GM12865 (cell line): ENCODE results near the gene EGFL6.

Source experiments
- DNase-seq: peaks from one replicate; pipeline ENCODE4 v3.0.0; 2010; ENCODE audit warnings: low read depth
- H3K4me3 ChIP-seq: 2 replicates; pipeline ENCODE4 v1.5.1; 2011; ENCODE audit warnings: mild to moderate bottlenecking, low read depth, low read length, control low read depth
- TF ChIP-seq, protein P1 (sequence below): IDR thresholded peaks from 2 replicates; pipeline ENCODE4 v1.5.1; 2011; ENCODE audit warnings: low read length, control low read depth, low read depth, inconsistent platforms; ENCODE audit not compliant: insufficient read depth; ENCODE audit errors: missing control alignments

The EGFL6 gene

DNA sequence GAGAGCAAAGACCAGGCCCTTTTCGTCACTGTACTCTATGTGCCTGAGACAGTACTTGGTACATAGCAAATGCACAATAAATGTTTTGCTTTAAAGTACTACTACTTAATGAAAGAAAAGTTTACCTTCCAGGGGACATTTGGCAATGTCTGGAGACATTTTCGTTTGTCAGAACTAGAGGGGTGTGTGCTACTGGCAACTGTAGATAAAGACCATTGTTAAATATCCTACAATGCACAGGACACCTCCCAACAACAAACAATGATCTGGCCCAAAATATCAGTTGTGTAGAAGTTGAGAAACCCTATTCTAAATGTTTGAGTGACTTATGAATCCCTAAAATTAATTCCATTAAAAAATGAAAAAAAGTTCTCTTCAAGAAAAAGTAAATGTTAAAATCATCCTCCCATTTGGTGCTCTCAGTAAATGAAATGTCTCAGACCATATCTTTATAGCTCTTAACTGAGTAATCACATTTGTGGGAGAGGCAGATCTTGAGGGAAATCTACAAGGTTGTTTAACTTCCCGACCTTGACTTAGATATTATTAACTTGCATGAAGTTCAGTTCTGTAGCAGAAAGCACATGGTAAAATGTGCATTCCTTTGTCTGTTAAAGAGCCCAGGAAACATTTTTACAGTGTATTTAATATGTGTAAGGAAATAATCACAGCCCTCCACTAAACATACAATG is 18.5 kb downstream of the EGFL6 start:
- no peak for DNase-seq
- TF ChIP-seq, protein P1, sequence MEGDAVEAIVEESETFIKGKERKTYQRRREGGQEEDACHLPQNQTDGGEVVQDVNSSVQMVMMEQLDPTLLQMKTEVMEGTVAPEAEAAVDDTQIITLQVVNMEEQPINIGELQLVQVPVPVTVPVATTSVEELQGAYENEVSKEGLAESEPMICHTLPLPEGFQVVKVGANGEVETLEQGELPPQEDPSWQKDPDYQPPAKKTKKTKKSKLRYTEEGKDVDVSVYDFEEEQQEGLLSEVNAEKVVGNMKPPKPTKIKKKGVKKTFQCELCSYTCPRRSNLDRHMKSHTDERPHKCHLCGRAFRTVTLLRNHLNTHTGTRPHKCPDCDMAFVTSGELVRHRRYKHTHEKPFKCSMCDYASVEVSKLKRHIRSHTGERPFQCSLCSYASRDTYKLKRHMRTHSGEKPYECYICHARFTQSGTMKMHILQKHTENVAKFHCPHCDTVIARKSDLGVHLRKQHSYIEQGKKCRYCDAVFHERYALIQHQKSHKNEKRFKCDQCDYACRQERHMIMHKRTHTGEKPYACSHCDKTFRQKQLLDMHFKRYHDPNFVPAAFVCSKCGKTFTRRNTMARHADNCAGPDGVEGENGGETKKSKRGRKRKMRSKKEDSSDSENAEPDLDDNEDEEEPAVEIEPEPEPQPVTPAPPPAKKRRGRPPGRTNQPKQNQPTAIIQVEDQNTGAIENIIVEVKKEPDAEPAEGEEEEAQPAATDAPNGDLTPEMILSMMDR: no peak
- H3K4me3 ChIP-seq: no peak overlapping the region

DNA sequence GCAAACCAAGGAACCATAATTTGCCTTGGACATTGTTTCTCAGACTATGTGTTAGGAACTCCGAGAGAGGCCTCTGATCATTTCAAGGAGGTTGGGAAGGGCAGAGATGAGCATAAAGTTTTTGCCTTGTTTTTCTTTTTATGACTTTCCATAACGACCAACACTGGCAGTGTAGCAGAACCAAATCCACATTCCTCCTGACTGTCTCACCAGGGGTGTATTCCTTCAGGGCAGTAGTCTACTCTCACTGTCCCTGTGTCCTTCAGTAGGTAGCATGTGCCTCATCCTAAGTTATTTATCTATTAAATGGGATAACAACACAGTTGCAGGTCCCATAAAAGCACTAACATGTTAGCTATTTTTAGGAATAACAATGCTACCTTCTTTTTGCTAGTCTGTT is 20.8 kb downstream of the EGFL6 start:
- DNase-seq: no peak

DNA sequence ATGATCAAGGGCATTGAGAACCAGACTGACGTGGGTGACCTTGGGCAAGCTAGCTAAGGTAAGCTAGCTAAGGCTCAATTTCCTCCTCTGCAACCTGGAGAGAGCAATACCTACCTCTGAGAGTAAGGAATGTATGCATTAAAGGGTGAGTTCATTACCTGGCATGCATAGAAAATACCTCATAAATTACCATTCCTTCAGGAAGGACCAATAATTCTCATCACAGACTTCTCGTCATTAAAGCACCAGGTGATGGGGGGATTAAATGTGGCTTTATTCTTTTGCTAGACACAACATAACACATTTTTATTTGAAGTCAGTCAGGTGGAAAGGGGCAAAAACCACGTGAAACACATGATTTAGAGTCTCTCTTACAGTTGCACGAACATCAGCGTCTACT is 21.5 kb downstream of the EGFL6 start:
- no peak for DNase-seq
- no peak overlapping the region for H3K4me3 ChIP-seq
- TF ChIP-seq, protein P1: no peak

More for the DNA sequence above, 20.8 kb downstream of the EGFL6 start:
- TF ChIP-seq, protein P1: no peak
- no peak overlapping the region for H3K4me3 ChIP-seq

DNA sequence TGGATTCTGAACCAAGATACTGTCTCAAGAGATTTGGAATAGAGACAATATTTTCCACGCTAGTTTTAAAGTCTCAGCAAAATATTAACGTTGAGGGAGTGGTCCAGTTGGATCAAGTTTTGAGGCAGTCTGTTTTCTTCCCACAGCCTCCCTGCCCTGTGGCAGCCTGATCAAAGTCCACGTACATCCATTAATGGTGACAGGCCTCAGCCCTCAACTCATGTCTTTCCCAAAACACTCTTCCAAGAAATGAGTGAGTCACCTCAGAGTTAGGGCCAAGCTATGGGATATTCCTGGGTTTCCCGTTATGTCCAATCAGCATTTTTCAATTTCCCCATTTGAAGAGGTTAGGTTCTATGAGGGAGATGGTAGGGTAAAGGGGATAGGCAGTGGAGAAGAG is 28.5 kb downstream of the EGFL6 start:
- no peak for DNase-seq
- no peak overlapping the region for H3K4me3 ChIP-seq
- TF ChIP-seq, protein P1: no peak

- TF ChIP-seq, protein P1: no peak
- no peak overlapping the region for H3K4me3 ChIP-seq
- DNase-seq: no peak
Observed at GRCh38 chrX:13598877-13599276, 29.5 kb downstream of the EGFL6 start.

DNA sequence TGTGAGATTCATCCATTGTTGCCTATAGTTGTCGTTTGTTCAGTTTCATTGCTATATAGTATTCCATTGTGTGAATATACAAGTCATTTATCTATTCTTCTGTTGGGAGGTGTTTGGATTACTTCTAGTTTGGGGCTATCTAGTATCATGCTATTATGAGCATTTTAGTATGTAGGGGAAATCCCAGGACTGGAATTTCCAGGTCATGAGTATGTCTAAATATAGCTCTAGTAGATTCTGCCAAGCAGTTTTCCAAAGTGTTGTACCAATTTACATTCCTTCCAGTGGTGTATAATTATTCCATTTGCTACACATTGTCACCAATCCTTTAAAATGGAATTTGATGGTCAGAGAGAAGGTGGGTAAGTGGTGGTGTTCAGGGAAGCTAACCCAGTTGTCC is 30.1 kb downstream of the EGFL6 start:
- TF ChIP-seq, protein P1: no peak
- H3K4me3 ChIP-seq: no peak overlapping the region
- DNase-seq: no peak

DNA sequence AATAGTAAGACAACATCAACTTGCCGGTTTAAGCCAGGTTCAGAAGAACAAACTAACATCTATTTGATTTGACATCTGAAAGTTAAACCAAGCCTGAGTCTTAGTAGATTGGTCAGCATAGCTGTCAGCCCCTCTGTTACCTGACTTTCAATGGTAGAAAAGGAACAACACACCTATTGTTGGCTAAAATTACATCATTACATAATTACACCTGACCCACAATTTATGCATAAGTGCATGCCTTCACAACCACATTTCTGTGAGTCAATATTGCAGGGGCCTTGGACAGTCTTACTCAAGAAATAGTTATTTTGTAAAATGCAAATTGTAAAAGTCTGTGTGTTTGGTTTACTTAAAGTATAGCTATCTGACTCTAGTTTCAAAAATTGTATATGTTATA is 36.2 kb downstream of the EGFL6 start:
- no peak overlapping the region for H3K4me3 ChIP-seq
- no peak for DNase-seq
- TF ChIP-seq, protein P1: no peak
